GM18505 (cell line): ENCODE results near the gene HSPG2.
"Not testable (repeated sequence)": the region's sequence is repeated elsewhere in the genome, so short reads cannot be mapped to it uniquely, and the experiment has no call there.

Experiments used
- ATAC-seq: cut with Tn5 transposase; IDR thresholded peaks from one replicate; pipeline ENCODE4 v1.9.1; 2021; ENCODE audit not compliant: unreplicated experiment
- POLR2A ChIP-seq: IDR thresholded peaks from 4 replicates; pipeline ENCODE4 v1.6.1; 2011; ENCODE audit warnings: borderline replicate concordance; ENCODE audit not compliant: insufficient read depth, insufficient read length; ENCODE audit errors: extremely low read depth

The HSPG2 gene

GRCh38 chr1:21932127-21932526 lies 5.0 kb downstream of the HSPG2 start:
- no peak for TF ChIP-seq POLR2A
- ATAC-seq, result no peak

- no peak for ATAC-seq
- no peak for TF ChIP-seq POLR2A
Measured at GRCh38 chr1:21931171-21932093, 5.7 kb downstream of the HSPG2 start.

DNA sequence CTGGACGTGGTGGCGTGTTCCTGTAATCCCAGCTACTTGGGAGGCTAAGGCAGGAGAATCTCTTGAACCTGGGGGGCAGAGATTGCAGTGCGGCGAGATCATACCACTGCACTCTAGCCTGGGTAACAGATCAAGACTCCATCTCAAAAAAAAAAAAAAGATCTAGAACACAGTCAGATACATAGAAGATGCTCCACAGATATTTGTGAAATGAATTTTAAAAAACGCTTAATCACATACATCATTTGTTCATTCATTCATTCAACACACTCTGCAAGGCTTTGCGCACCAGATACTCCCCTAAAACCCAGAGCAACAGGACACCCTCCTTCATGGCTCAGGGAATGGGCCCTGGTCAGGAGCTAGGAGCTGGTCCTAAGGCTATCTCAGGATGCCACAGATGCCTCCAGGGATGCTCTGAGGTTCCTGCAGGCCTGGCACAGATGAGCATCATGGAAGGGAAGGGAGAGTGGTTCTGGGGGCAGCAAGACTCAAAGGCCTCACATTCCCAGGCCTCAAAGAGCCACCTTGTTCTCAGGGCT lies 6.4 kb downstream of the HSPG2 start:
- TF ChIP-seq POLR2A, result no peak
- ATAC-seq, result no peak

DNA sequence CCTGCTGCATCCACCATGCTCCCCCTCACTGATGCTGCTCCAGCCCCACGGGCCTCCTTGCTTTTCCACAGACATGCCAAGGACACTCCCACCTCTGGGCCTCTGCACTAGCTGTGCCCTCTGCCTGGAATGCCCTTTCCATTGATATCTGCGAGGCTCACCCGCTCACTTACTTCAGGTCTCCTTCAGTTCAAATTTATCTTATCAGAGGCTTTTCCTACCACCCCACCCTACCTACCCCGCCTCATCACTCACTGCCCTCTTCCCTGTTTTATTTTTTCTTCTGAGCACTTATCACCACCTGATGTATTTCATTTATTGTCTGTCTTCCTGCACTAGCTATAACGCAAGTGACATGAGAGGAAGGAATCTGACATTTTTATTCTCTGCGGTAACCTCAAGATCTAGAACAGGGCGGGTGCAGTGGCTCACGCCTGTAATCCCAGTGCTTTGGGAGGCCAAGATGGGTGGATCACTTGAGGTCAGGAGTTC lies 7.0 kb downstream of the HSPG2 start:
- no peak for ATAC-seq
- TF ChIP-seq POLR2A, result no peak

- no peak for ATAC-seq
- TF ChIP-seq POLR2A, result no peak
Measured at GRCh38 chr1:21927533-21928237, 9.4 kb downstream of the HSPG2 start.

GRCh38 chr1:21926814-21927532 lies 10.1 kb downstream of the HSPG2 start:
- ATAC-seq, result no peak

GRCh38 chr1:21926065-21926464 lies 11.0 kb downstream of the HSPG2 start:
- ATAC-seq, result no peak
- no peak for TF ChIP-seq POLR2A

More at GRCh38 chr1:21926814-21927532, 10.1 kb downstream of the HSPG2 start:
- TF ChIP-seq POLR2A, result no peak

GRCh38 chr1:21925334-21925940 lies 11.7 kb downstream of the HSPG2 start:
- no peak for ATAC-seq

GRCh38 chr1:21924503-21925005 lies 12.6 kb downstream of the HSPG2 start:
- TF ChIP-seq POLR2A, result no peak
- ATAC-seq, result no peak

More at GRCh38 chr1:21925334-21925940, 11.7 kb downstream of the HSPG2 start:
- TF ChIP-seq POLR2A, result no peak

DNA sequence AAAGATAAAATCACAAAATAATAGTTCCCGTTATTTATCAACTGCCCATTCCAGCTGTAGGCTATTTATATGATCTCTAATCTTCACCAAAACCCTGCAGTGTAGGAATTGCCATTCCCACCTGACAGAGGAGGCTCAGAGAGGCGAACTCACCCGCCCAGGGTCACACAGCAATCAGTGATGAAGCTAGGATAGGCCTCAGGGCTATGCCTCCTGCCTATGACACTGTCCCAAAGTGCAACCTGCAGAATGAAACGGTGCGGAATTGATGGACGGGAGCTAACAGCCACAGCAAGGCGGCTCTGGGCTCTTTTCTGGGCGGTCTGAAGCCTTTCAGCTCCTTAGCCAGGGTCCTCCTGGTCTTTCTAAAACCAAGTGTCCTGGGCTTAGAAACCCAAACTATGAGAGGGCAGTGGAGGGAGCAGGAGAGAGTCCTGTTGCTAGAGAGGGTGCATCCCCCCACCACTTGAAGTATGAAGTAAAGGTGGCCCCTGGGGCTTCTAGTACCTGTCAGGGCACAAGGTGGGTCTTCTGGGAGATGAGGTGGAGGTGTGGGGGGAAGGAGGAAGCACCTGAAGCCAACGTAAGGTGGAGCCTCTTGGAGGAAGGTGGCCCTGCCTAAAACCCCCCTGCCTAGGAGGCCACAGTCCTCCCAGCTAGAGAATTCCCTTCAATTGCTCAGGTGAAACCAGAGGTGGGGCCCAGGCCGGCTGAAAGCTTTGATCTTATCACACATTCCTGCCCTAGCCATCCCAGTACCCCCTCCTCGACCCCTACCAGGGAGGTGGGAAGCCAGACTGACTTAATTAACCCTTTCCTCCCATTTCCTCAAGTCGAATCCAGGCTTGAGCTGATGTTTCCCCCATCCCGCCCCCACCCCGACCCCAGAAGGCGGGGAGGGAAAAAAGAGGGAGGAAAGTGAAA lies 14.8 kb downstream of the HSPG2 start:
- TF ChIP-seq POLR2A, result no peak
- no peak for ATAC-seq

DNA sequence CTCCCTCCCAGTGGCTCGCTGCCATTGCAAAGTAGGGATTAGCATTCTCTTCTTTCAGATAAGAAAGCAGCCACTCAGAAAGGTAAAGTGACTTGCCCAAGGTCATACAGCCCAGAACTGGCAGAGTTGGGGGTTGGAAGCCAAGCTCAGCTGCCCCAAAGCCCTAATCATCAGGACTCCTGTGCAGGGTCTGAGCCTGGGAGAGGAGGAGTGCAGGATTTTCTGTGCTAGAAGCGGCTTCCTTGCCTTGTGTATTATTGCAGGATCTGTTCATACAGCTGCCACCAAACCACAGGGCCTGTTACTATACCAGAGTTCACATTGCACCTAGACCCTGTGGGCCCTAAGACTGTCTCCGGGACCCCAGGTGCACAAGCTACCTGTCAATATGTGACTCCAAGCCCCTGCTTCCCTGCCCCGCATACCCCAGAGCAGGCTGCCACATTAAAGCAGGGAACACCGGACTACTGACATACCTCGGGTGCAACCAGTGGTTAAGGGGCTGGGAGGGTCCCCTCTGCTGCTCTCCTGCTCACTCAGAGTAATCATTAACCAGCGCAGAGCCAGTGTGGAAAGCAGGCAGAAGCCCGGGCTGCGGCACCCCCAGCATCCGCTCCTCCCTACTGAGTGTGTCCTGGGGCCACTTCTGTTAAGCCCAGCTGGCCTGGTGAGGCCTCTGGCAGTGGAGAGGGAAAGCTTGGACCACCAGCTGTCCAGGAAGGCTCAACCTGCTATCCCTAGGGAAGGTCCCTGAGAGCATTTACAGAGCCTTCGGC lies 15.8 kb downstream of the HSPG2 start:
- ATAC-seq, result no peak
- TF ChIP-seq POLR2A, result no peak

DNA sequence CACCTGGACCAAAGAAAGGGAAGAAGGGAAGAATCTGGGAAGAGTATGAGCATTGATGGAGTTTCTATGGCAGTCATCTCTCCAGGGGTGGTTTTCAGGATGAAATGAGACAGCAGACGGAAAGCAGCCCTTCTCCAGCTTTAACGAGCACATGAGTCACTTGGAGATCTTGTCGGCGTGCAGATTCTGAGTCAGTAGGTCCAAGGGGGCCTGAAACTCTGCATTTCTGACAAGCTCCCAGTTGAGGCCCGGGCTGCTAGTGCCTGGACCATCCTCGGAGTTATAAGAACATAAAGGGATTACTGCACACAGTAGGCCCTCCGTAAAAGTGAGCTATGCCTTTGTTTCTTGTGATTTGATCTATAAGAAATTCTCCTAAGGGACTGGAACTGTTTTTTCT lies 17.6 kb downstream of the HSPG2 start:
- TF ChIP-seq POLR2A, result no peak
- no peak for ATAC-seq

- ATAC-seq, result not testable (repeated sequence)
Measured at GRCh38 chr1:21917239-21917631, 19.9 kb downstream of the HSPG2 start.
